HL-60 (cell line): Measurements from ENCODE around the gene CSNK1G2.

ENCODE experiments used
- CTCF ChIP-seq: IDR thresholded peaks from one replicate; pipeline ENCODE4 v1.5.1; 2011; ENCODE audit warnings: low read length, control low read depth, inconsistent platforms; ENCODE audit not compliant: insufficient read depth
- GABPA ChIP-seq: IDR thresholded peaks from 2 replicates; pipeline ENCODE4 v1.6.1; 2012; ENCODE audit warnings: low read depth
- POLR2AphosphoS5 ChIP-seq: IDR thresholded peaks from 2 replicates; pipeline ENCODE4 v1.6.1; 2012; ENCODE audit warnings: low read depth
- TF ChIP-seq, protein P1 (sequence below): IDR thresholded peaks from 2 replicates; pipeline ENCODE4 v1.6.1; 2012; ENCODE audit warnings: low read depth; ENCODE audit not compliant: insufficient replicate concordance

- TF ChIP-seq POLR2AphosphoS5 (no peak), CTCF (no peak), GABPA (no peak)
- TF ChIP-seq, protein P1, sequence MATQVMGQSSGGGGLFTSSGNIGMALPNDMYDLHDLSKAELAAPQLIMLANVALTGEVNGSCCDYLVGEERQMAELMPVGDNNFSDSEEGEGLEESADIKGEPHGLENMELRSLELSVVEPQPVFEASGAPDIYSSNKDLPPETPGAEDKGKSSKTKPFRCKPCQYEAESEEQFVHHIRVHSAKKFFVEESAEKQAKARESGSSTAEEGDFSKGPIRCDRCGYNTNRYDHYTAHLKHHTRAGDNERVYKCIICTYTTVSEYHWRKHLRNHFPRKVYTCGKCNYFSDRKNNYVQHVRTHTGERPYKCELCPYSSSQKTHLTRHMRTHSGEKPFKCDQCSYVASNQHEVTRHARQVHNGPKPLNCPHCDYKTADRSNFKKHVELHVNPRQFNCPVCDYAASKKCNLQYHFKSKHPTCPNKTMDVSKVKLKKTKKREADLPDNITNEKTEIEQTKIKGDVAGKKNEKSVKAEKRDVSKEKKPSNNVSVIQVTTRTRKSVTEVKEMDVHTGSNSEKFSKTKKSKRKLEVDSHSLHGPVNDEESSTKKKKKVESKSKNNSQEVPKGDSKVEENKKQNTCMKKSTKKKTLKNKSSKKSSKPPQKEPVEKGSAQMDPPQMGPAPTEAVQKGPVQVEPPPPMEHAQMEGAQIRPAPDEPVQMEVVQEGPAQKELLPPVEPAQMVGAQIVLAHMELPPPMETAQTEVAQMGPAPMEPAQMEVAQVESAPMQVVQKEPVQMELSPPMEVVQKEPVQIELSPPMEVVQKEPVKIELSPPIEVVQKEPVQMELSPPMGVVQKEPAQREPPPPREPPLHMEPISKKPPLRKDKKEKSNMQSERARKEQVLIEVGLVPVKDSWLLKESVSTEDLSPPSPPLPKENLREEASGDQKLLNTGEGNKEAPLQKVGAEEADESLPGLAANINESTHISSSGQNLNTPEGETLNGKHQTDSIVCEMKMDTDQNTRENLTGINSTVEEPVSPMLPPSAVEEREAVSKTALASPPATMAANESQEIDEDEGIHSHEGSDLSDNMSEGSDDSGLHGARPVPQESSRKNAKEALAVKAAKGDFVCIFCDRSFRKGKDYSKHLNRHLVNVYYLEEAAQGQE: no peak
Observed at GRCh38 chr19:1909761-1910080, 31.3 kb upstream of the CSNK1G2 start.
